Suprapubic skin (tissue), 4 donors: Measurements from ENCODE around the gene OR6B1.

Experiments used
- EP300 ChIP-seq: sonication (generic); formaldehyde crosslinking; IDR thresholded peaks from one replicate; pipeline ENCODE4 v1.6.1; 2017; ENCODE audit warnings: antibody characterized with exemption
- POLR2A ChIP-seq, 2 donors: fragments of 450-650 bp; IDR thresholded peaks; one replicate each; pipeline ENCODE4 v1.6.1; 2017; ENCODE audit warnings: antibody characterized with exemption in 2 of 2, mild to moderate bottlenecking in 2 of 2, moderate library complexity in 2 of 2
- POLR2AphosphoS5 ChIP-seq, 3 donors: sonication (generic); formaldehyde crosslinking; IDR thresholded peaks; one replicate each; pipeline ENCODE4 v1.6.1; 2017; ENCODE audit warnings: antibody characterized with exemption in 3 of 3
- TF ChIP-seq, protein P1 (sequence below), 2 donors: fragments of 200-600 bp in 1 of 2; fragments of 450-650 bp in 1 of 2; sonication (generic) in 1 of 2; IDR thresholded peaks; one replicate each; pipeline ENCODE4 v1.5.1; 2016 to 2019; ENCODE audit warnings: antibody characterized with exemption in 2 of 2, mild to moderate bottlenecking in 1 of 2, moderate library complexity in 1 of 2

GRCh38 chr7:144009361-144009760 is 9.2 kb downstream of the OR6B1 start:
- TF ChIP-seq, protein P1, sequence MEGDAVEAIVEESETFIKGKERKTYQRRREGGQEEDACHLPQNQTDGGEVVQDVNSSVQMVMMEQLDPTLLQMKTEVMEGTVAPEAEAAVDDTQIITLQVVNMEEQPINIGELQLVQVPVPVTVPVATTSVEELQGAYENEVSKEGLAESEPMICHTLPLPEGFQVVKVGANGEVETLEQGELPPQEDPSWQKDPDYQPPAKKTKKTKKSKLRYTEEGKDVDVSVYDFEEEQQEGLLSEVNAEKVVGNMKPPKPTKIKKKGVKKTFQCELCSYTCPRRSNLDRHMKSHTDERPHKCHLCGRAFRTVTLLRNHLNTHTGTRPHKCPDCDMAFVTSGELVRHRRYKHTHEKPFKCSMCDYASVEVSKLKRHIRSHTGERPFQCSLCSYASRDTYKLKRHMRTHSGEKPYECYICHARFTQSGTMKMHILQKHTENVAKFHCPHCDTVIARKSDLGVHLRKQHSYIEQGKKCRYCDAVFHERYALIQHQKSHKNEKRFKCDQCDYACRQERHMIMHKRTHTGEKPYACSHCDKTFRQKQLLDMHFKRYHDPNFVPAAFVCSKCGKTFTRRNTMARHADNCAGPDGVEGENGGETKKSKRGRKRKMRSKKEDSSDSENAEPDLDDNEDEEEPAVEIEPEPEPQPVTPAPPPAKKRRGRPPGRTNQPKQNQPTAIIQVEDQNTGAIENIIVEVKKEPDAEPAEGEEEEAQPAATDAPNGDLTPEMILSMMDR (IDR thresholded peaks at IDR 0.05) = no peak
- TF ChIP-seq POLR2A (IDR thresholded peaks at IDR 0.05) (no peak), EP300 (no peak), POLR2AphosphoS5 (IDR thresholded peaks at IDR 0.05) (no peak)
